PC-9 (cell line): ENCODE results near the gene SLC15A2. TPM values are rescaled to one million over a fixed set of nuclear protein-coding genes. Genes with fewer than 3 reads are reported as not detected.

ENCODE experiments used
- BruUV-seq: library from RNA; stranded (reverse); fragments of 400-500 nt; replicated peaks from 2 replicates; lab custom pipeline; 2021; lab: Mats Ljungman, UMichigan
- CTCF ChIA-PET: fragments of 300-600 bp; sonication (Branson Sonifier 250); formaldehyde crosslinking; loops from one replicate; lab custom pipeline; 2022; ENCODE audit warnings: antibody characterized with exemption; lab: Charles Lee
- POLR2A ChIA-PET: fragments of 300-600 bp; sonication (Branson Sonifier 250); formaldehyde crosslinking; loops from one replicate; lab custom pipeline; 2022; ENCODE audit warnings: antibody characterized with exemption; ENCODE audit not compliant: unreplicated experiment; lab: Charles Lee
- DNase-seq, 2 experiments: peaks; one replicate each; pipeline versions ENCODE4 v3.0.0 to v3.0.0-alpha.2; 2015 to 2022; ENCODE audit warnings: mixed read lengths in 1 of 2
- H2AFZ ChIP-seq: fragments of 200-600 bp; sonication (generic); 2 replicates; pipeline ENCODE4 v1.8.1; 2017; ENCODE audit warnings: antibody characterized with exemption
- H3F3A ChIP-seq: fragments of 200-600 bp; sonication (generic); 2 replicates; pipeline ENCODE4 v1.8.1; 2017; ENCODE audit warnings: antibody characterized with exemption, mild to moderate bottlenecking, low read depth; ENCODE audit not compliant: insufficient read depth
- H3K27ac ChIP-seq: fragments of 200-600 bp; sonication (generic); 2 replicates; pipeline ENCODE4 v1.6.1; 2016; ENCODE audit warnings: mixed run types
- H3K27me3 ChIP-seq: fragments of 200-600 bp; sonication (generic); 2 replicates; pipeline ENCODE4 v1.6.1; 2016; ENCODE audit warnings: low read depth, mixed run types; ENCODE audit not compliant: insufficient read depth
- H3K36me3 ChIP-seq: fragments of 200-600 bp; sonication (generic); 2 replicates; pipeline ENCODE4 v1.6.1; 2016; ENCODE audit warnings: low read depth, mixed run types
- H3K4me1 ChIP-seq: fragments of 200-600 bp; sonication (generic); replicated peaks from 2 replicates; pipeline ENCODE4 v1.6.1; 2016; ENCODE audit warnings: mixed run types; ENCODE audit not compliant: insufficient read depth
- H3K4me2 ChIP-seq: fragments of 200-600 bp; sonication (generic); 2 replicates; pipeline ENCODE4 v1.6.1; 2017; ENCODE audit warnings: mixed run types
- H3K4me3 ChIP-seq: fragments of 200-600 bp; sonication (generic); 2 replicates; pipeline ENCODE4 v1.6.1; 2016; ENCODE audit warnings: mixed run types
- H3K79me2 ChIP-seq: fragments of 200-600 bp; sonication (generic); 2 replicates; pipeline ENCODE4 v1.6.1; 2017; ENCODE audit warnings: low read depth, mixed run types
- H3K9me2 ChIP-seq: fragments of 200-600 bp; sonication (generic); 2 replicates; pipeline ENCODE4 v1.8.1; 2017; ENCODE audit warnings: mild to moderate bottlenecking; ENCODE audit not compliant: insufficient read depth
- H3K9me3 ChIP-seq: fragments of 200-600 bp; sonication (generic); 2 replicates; pipeline ENCODE4 v1.8.1; 2016; ENCODE audit warnings: low read depth; ENCODE audit not compliant: insufficient read depth
- H4K20me1 ChIP-seq: fragments of 200-600 bp; sonication (generic); 2 replicates; pipeline ENCODE4 v1.8.1; 2017; ENCODE audit not compliant: insufficient read depth
- EZH2 ChIP-seq: fragments of 200-600 bp; sonication (generic); IDR thresholded peaks from 2 replicates; pipeline ENCODE4 v1.8.0; 2017; ENCODE audit warnings: antibody characterized with exemption, low read depth
- intact Hi-C: fragments of 100-400 bp; cut with micrococcal nuclease; formaldehyde crosslinking; loops from one replicate; pipeline ENCODE4 v1.10.0; 2022; ENCODE audit not compliant: unreplicated experiment
- total RNA-seq: library from RNA; stranded (reverse); gene quantifications from 2 replicates; pipeline ENCODE4 v1.2.3, GENCODE V29; 2021
- TF ChIP-seq, protein P1 (sequence below): fragments of 200-600 bp; sonication (generic); conservative IDR thresholded peaks from 2 replicates; pipeline ENCODE4 v1.6.1; 2017; ENCODE audit warnings: mixed run types, antibody characterized with exemption, mild to moderate bottlenecking, moderate library complexity

Gene SLC15A2
- total RNA-seq, 1 experiment from 2014 or later, result 2.8 TPM

DNA sequence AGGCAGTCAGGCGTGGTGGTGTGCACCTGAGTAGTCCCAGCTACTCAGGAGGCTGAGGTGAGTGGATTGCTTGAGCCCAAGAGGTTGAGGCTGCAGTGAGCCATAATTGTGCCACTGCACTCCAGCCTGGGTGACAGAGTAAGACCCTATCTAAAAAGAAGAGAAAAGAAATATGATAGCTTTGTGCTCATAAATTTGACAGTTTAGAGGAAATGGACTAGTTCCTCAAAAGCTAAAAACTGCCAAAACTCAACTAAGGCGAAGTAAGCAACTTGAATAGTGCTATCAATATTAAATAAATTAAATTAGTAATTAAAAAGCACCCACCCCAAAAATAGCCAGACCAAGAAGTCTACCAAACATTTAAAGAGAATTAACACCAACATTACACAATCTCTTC is 24.5 kb upstream of the SLC15A2 start:
- DNase-seq, result no peak
- intact Hi-C loops, result no loop called here
- Histone ChIP-seq H2AFZ (no peak overlapping the region), H3K79me2 (no peaks in the 10 kb centered on the region), H4K20me1 (no peaks in the 10 kb centered on the region), H3K27me3 (no peaks in the 10 kb centered on the region), H3K9me3 (no peaks in the 10 kb centered on the region), H3K36me3 (no peaks in the 10 kb centered on the region), H3K27ac (no peak overlapping the region), H3K4me3 (no peak overlapping the region), H3K4me1 (no peaks in the 10 kb centered on the region), H3K9me2 (no peaks in the 10 kb centered on the region), H3F3A (no peaks in the 10 kb centered on the region), H3K4me2 (no peak overlapping the region)
- TF ChIP-seq, protein P1, sequence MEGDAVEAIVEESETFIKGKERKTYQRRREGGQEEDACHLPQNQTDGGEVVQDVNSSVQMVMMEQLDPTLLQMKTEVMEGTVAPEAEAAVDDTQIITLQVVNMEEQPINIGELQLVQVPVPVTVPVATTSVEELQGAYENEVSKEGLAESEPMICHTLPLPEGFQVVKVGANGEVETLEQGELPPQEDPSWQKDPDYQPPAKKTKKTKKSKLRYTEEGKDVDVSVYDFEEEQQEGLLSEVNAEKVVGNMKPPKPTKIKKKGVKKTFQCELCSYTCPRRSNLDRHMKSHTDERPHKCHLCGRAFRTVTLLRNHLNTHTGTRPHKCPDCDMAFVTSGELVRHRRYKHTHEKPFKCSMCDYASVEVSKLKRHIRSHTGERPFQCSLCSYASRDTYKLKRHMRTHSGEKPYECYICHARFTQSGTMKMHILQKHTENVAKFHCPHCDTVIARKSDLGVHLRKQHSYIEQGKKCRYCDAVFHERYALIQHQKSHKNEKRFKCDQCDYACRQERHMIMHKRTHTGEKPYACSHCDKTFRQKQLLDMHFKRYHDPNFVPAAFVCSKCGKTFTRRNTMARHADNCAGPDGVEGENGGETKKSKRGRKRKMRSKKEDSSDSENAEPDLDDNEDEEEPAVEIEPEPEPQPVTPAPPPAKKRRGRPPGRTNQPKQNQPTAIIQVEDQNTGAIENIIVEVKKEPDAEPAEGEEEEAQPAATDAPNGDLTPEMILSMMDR, result no peak
- TF ChIP-seq EZH2, result no peak
- POLR2A ChIA-PET, result no interaction called here
- CTCF ChIA-PET, result interaction anchor here (0.5 kb wide), 1 partner anchor 139 kb away, joined by 3 read pairs; no protein-coding TSS in a partner anchor
- BruUV-seq, result no TSS peak

- H3K79me2 ChIP-seq, result no peaks in the 10 kb centered on the region
- H3K4me3 ChIP-seq, result no peak overlapping the region
- no TSS peak for BruUV-seq
- intact Hi-C loops, result no loop called here
- no peaks in the 10 kb centered on the region for H3K9me2 ChIP-seq
- no peaks in the 10 kb centered on the region for H3K9me3 ChIP-seq
- H3K27me3 ChIP-seq, result no peaks in the 10 kb centered on the region
- no peaks in the 10 kb centered on the region for H3K36me3 ChIP-seq
- no peaks in the 10 kb centered on the region for H4K20me1 ChIP-seq
- H3K4me2 ChIP-seq, result no peak overlapping the region
- no peak for TF ChIP-seq EZH2
- TF ChIP-seq, protein P1, result no peak
- no peak for DNase-seq
- H2AFZ ChIP-seq, result 0 out of 2 replicates have a peak overlapping the region, but pooled peaks have one; percentile 18
- no peaks in the 10 kb centered on the region for H3F3A ChIP-seq
- H3K27ac ChIP-seq, result no peak overlapping the region
- CTCF ChIA-PET, result no interaction called here
- H3K4me1 ChIP-seq, result no peaks in the 10 kb centered on the region
- POLR2A ChIA-PET, result no interaction called here
Observed at GRCh38 chr3:121870717-121871116, 23.5 kb upstream of the SLC15A2 start.

DNA sequence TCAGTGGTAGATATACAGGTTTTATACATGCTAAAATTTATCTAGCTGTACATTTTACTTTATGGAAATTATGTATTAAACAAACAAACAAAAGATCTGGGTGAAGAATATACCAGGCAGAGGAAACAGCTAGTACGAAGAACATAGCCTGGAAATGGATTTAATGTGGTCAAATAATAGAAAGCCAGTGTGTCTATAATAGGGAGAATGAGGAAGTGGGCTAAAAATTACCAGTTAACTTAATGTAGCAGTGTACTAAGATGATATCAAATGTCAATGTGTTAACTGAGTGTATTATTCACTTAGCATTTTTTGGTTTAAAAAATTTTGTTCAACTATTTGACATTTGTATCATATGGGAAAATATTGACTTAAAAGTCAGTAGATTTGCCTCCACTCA is 22.8 kb upstream of the SLC15A2 start:
- Histone ChIP-seq H3F3A (no peaks in the 10 kb centered on the region), H3K79me2 (no peaks in the 10 kb centered on the region), H3K27ac (no peak overlapping the region), H3K9me3 (no peaks in the 10 kb centered on the region), H3K4me3 (no peak overlapping the region), H2AFZ (no peak overlapping the region), H3K27me3 (no peaks in the 10 kb centered on the region), H3K9me2 (no peaks in the 10 kb centered on the region), H3K36me3 (no peaks in the 10 kb centered on the region), H4K20me1 (no peaks in the 10 kb centered on the region), H3K4me1 (no peaks in the 10 kb centered on the region), H3K4me2 (no peak overlapping the region)
- CTCF ChIA-PET, result no interaction called here
- BruUV-seq, result no TSS peak
- DNase-seq, result no peak
- intact Hi-C loops, result no loop called here
- TF ChIP-seq, protein P1, result no peak
- TF ChIP-seq EZH2, result no peak
- POLR2A ChIA-PET, result no interaction called here
